ENCODE measurements around the gene TRIM29. TPM values are rescaled to one million over a fixed set of nuclear protein-coding genes. Genes with fewer than 3 reads are reported as not detected.

Gene TRIM29
- total and polyA plus RNA-seq, 2 experiments from 2014 or later = not detected

DNA sequence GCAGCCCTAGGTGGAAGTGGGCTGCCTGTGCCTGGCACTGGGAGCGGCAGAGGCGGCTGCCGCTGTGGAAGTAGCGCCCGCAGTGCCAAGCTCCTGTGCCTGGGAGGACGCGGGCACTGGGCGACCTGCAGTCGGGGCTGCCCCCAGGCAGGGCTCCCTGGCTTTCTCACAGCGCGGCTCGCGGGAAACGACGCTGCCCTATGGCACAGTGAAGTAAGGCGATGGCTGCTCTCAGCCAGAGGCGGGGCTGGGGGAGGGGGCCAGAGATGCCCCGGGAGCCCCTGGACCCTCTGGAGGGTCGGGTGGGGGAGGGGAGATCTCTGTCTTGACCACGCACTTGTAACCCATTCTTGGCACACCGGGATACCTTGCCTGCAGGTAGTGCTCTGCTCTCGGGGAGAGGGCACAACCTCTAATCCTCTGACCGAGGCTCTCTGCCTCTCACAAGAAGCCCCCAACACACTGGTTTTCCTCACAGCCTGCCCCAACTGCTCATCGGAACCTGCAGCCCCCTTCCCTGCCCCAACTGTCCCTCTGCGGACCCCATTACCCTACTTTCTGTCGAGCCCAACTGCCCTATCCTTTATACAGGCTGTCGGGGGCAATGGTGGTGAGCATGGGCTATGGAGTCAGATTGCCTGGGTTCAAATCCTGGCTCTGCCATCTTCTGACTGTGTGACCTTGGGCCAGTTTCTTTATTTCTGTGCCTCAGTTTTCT is 32.2 kb upstream of the TRIM29 start:
- Histone ChIP-seq H3K4me3 (no peak overlapping the region), H3K9me3 (ENCODE audit: low read depth) (no peaks in the 10 kb centered on the region), H3K27ac (no peak overlapping the region), H3K36me3 (no peaks in the 10 kb centered on the region), H3K27me3 (peaks cover 85% of the 10 kb centered on the region), H3K4me1 (ENCODE audit: low read depth) (no peaks in the 10 kb centered on the region)
- DNase-seq (ENCODE audit: low read depth in 1 of 2, low spot score in 1 of 2) = no peak
- TF ChIP-seq, protein P1, sequence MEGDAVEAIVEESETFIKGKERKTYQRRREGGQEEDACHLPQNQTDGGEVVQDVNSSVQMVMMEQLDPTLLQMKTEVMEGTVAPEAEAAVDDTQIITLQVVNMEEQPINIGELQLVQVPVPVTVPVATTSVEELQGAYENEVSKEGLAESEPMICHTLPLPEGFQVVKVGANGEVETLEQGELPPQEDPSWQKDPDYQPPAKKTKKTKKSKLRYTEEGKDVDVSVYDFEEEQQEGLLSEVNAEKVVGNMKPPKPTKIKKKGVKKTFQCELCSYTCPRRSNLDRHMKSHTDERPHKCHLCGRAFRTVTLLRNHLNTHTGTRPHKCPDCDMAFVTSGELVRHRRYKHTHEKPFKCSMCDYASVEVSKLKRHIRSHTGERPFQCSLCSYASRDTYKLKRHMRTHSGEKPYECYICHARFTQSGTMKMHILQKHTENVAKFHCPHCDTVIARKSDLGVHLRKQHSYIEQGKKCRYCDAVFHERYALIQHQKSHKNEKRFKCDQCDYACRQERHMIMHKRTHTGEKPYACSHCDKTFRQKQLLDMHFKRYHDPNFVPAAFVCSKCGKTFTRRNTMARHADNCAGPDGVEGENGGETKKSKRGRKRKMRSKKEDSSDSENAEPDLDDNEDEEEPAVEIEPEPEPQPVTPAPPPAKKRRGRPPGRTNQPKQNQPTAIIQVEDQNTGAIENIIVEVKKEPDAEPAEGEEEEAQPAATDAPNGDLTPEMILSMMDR (IDR thresholded peaks at IDR 0.05; ENCODE audit: low read depth, low read length) = no peak

DNA sequence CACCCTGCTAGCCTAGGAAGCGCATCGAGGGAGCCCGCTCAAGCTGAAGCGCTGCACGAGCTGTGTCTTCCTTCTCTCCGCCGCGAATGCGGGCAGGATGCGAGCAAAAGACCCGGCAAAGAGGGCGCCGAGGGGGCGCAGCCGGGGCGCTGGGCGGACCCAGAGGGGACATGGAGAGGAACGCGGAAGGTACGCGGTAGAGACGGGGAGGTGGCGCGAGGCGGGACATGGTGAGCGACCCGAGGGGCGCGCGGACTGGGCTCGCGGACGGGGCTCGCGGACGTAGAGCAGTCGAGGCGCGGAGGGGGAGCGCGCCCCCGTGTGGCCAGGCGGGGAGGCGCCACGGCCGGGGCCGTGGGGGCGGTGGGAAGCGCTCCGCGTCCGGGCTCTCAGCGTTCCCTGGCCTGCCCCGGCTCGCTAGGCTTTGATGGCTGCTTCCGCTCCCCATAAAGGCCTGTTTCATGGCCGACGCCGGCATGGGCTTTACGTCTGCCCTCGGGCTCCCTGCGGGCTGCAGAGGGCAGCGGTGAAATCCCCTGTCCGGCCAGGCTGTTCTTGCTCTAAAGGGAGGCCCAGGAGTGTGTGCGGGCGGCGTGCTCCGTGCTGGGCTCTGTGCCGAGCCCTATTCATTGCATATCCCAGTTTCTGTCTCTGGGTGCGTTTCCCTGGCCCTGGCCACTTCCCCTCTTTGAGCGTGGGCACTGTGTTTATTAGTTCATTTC is 31.2 kb upstream of the TRIM29 start:
- no peak overlapping the region for H3K27ac ChIP-seq
- peaks cover 80% of the 10 kb centered on the region for H3K27me3 ChIP-seq
- peak; percentile 76 to 79 for DNase-seq (ENCODE audit: low read depth in 1 of 2, low spot score in 1 of 2)
- H3K9me3 ChIP-seq (ENCODE audit: low read depth) = no peaks in the 10 kb centered on the region
- peak overlapping the region; percentile 42 for H3K4me3 ChIP-seq
- no peaks in the 10 kb centered on the region for H3K4me1 ChIP-seq (ENCODE audit: low read depth)
- no peaks in the 10 kb centered on the region for H3K36me3 ChIP-seq
- TF ChIP-seq, protein P1 (IDR thresholded peaks at IDR 0.05; ENCODE audit: low read depth, low read length) = peak; percentile 74

DNA sequence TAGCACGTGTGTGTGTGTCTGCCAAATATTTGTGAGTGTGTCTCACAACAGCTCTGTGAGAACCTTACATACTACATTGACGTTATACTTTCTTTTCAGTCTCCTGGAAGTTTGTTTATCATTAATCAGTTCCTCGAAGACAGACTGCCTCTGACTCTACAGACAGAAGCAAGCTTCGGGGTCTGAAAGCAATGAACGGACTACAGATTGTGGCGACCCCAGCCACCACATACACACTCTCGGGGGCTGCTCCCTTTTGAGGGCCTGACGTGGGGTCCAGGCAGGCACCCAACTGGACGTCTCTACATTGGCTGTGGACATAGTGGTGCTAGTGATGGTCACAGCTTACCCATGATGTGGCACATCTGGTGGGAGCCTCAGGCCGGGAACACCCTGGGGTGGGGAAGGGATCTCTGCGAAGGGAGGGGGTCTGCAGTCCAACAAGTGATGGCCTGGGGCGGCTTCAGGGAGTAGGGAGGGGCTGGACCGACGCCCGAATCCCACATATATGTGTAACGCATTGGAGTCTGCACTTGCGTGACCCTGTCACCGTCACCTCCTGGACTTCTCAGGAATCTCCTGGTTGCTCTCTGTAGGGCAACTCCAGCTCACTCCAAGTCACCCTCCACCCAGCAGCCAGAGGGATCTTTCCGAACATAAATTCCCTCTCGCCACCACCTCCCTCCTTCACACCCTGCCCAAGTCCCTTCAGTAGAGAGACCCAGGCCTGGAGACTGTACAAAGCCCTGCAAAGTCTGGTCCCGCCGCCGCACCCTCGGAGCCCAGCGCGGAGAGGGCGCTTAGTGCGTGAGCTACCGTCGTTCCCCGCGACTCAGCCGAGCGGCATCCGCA is 30.4 kb upstream of the TRIM29 start:
- TF ChIP-seq, protein P1 (IDR thresholded peaks at IDR 0.05; ENCODE audit: low read depth, low read length) = no peak
- no peak for DNase-seq (ENCODE audit: low read depth in 1 of 2, low spot score in 1 of 2)
- H3K27me3 ChIP-seq = peaks cover 74% of the 10 kb centered on the region

DNA sequence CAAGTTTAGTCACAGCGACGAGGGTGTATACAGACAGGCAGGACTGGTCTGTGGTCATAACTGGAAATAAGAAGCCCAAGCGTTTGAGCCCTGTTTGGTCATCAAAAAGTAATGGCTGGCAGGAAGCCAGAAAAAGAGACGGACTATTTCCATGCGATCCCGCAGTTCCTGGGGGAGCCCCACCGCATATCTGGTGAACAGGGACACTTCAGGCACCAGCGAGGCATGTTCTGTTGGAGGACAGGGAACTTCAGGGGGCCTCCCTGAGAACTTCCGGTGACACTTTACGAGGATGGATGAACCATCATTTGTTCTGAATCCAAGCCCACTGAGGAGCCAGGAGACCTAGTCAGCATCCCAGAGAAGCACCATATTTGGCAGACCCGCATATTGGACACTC is 29.7 kb upstream of the TRIM29 start:
- no peak for DNase-seq (ENCODE audit: low read depth in 1 of 2, low spot score in 1 of 2)
- Histone ChIP-seq H3K36me3 (no peaks in the 10 kb centered on the region), H3K27ac (no peak overlapping the region), H3K9me3 (ENCODE audit: low read depth) (no peaks in the 10 kb centered on the region), H3K27me3 (peaks cover 74% of the 10 kb centered on the region), H3K4me1 (ENCODE audit: low read depth) (no peaks in the 10 kb centered on the region), H3K4me3 (no peak overlapping the region)
- TF ChIP-seq, protein P1 (IDR thresholded peaks at IDR 0.05; ENCODE audit: low read depth, low read length) = no peak

More for the DNA sequence above, 30.4 kb upstream of the TRIM29 start:
- Histone ChIP-seq H3K9me3 (ENCODE audit: low read depth) (no peaks in the 10 kb centered on the region), H3K27ac (no peak overlapping the region), H3K4me1 (ENCODE audit: low read depth) (no peaks in the 10 kb centered on the region), H3K36me3 (no peaks in the 10 kb centered on the region), H3K4me3 (peak overlapping the region; percentile 42)

DNA sequence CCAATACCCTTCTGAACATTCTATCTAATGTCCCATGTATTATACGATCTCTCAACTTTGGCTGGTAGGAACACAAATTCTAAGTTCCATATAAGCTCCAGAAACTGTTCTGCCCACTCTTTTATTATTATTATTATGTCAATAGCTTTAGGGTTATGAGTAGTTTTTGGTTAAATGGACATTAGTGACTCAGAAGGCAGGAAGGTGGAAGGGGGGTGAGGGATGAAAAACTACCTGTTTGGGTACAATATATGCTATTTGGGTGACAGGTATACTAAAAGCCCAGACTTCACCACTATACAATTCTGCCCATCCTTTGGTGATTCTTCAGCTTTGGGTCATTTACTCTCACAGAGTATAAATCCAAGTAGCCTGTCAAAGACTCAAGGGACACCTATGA is 22.5 kb upstream of the TRIM29 start:
- DNase-seq (ENCODE audit: low read depth in 1 of 2, low spot score in 1 of 2) = no peak
- Histone ChIP-seq H3K27me3 (peaks cover 8% of the 10 kb centered on the region), H3K4me3 (no peak overlapping the region), H3K9me3 (ENCODE audit: low read depth) (no peaks in the 10 kb centered on the region), H3K36me3 (no peaks in the 10 kb centered on the region), H3K4me1 (ENCODE audit: low read depth) (no peaks in the 10 kb centered on the region), H3K27ac (no peak overlapping the region)
- TF ChIP-seq, protein P1 (IDR thresholded peaks at IDR 0.05; ENCODE audit: low read depth, low read length) = no peak

Measured in cardiac muscle cell (in vitro differentiated cells and primary cell).